Measurements from ENCODE around the gene SUPT3H.

DNA sequence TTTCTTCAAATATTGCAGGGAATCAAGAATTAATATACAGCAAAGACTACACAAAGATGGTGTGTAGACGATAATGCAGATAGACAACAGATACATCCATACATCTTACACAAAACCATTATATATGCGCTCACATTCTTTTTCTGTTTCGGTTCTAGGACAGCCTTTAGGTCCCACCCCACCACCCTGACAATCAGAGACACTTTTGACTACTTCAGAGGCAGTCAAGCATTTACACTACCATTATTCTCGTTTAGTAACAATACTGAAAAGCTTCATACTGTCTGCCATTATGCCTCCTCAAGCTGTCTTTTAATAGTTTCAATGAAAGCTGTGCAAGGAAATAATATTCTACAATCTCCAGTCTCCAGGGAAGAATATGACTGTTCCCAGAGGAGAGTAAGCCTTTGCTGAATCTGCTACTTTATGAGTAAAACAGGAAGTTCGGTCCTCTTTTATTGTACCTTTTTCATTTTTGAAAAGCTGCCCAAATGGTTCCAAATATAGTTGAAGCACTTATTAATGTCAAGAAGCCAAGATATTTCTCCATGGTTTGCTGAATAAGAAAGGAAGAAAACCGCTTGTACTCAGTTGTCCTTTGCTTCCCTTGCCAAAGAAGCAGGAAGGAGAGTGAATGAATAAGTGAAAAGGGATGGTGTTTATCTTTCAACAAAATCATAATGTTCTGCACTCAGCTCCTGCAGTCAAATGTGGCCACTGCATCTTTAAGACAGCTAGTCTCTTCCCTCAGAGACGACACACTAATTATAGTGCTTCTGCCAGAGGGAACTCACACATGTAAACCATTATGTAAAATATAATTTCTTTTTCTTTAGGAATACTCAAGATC lies 521.9 kb downstream of the SUPT3H start:
- TF ChIP-seq POLR2AphosphoS5 (IDR thresholded peaks at IDR 0.05) (no peak), CTCF (IDR thresholded peaks at IDR 0.05) (no peak), EP300 (IDR thresholded peaks at IDR 0.05; ENCODE audit: low read depth) (no peak), POLR2A (IDR thresholded peaks at IDR 0.05) (no peak)

Measured in transverse colon (tissue), 4 donors.